HG03442 (cell line): ENCODE data around the gene HDAC1.

Experiments
- ATAC-seq: cut with Tn5 transposase; IDR thresholded peaks from one replicate; pipeline ENCODE4 v1.9.1; 2021; ENCODE audit warnings: mild to moderate bottlenecking, moderate library complexity; ENCODE audit not compliant: unreplicated experiment

HDAC1 gene

DNA sequence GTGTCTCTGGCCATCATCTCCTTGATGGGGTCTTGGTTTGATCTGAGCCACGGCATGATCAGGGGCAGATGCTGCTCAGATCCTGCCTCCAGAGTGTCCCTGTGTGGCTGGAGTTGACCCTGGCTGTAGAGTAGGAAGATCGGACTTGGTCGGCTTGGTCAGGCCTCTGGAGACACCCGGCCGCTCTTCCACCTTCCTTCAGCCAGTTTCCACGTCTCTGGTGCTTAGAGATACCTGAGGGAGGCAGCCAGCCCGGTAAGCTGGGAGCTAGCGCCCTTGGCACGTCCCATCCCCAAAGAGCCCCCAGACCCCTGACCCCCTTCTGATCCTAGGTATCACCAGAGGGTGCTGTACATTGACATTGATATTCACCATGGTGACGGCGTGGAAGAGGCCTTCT lies 35.3 kb downstream of the HDAC1 start:
- no peak for ATAC-seq

DNA sequence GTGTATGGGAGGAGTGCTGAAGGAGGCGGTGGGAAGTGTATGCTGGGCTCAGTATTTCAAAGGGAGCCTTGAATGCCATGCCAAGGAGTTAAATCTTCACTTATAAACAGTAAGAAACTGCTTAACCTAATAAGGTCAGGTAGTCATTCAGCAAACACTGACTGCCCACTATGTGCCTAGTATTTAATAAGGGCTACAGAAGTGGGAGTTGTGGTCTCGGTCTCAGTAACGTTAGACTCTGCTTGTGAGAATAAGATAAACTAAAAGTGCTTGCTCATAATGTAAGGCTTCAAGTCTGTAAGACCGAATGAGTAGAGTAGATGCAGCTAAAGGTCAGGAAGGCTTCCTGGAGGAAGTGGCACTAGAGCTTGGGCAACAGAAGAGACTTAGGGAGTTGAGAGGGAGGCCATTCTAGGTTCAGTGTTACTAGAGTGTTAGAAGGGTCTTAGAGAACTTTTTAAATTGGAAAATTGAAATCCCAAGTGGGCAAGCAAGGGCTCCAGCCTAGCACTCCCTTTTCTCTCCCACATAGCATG lies 38.1 kb downstream of the HDAC1 start:
- ATAC-seq: no peak

DNA sequence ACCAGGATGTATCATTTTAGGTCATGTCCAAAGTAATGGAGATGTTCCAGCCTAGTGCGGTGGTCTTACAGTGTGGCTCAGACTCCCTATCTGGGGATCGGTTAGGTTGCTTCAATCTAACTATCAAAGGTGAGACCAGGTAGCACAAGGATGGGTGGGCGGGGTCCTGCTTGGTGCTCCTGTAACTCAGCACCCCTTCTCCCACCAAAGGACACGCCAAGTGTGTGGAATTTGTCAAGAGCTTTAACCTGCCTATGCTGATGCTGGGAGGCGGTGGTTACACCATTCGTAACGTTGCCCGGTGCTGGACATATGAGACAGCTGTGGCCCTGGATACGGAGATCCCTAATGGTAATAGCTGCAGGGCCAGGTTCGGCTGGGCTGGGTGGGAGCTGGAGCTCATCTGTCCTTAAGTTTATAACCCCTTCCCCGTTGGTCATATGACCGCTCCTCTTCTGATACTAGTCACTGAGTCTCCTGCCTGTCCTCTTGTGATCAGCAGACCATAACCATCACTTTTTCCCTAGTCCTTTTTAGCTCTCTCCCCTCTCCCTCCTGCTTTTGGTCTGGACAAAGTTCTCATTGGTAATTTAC lies 38.8 kb downstream of the HDAC1 start:
- ATAC-seq: no peak

DNA sequence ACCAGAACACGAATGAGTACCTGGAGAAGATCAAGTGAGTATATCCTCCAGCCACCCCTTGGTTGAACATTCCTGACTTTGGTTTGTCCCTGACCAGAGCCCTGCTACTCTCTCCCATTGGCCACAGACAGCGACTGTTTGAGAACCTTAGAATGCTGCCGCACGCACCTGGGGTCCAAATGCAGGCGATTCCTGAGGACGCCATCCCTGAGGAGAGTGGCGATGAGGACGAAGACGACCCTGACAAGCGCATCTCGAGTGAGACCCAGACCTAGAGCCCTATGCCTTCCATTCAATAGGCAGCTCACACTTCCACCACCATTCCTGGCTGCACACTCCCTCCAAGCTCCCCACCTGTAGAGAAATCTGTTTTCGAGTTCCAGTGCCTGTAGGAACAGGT lies 39.7 kb downstream of the HDAC1 start:
- ATAC-seq: no peak

DNA sequence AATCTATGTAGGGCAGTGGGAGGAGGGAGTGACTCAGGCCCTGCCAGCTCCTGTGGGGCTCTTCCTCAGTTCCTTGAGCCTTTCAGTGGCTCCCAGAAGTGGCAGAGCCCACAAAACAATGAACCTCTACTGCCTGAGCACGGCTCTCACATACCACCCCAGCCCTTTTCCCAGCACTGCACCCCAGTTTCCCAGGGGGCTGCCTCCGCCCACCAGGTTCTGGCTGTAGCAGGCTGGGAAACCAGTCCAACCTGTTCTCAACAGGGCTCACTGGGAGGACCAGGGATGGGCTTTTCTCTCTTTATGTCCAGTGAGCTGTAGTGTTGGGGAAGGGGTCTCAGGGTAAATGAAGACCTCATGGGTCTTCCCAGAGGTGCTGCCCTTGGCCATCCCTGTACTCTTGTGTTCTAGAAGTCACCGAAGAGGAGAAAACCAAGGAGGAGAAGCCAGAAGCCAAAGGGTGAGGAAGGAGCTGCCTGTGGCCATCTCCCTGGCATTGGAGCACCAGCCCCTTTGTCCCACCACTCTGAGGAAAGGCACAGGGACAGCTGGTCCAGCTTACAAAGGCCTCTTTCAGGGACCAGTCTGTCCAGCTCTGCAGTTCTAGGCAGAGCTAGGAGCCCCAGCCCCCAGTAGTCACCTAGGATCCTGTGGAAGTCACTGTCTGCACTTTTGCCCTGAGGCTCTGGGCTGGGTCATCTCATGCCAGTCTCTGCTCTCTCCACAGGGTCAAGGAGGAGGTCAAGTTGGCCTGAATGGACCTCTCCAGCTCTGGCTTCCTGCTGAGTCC lies 40.6 kb downstream of the HDAC1 start:
- no peak for ATAC-seq

DNA sequence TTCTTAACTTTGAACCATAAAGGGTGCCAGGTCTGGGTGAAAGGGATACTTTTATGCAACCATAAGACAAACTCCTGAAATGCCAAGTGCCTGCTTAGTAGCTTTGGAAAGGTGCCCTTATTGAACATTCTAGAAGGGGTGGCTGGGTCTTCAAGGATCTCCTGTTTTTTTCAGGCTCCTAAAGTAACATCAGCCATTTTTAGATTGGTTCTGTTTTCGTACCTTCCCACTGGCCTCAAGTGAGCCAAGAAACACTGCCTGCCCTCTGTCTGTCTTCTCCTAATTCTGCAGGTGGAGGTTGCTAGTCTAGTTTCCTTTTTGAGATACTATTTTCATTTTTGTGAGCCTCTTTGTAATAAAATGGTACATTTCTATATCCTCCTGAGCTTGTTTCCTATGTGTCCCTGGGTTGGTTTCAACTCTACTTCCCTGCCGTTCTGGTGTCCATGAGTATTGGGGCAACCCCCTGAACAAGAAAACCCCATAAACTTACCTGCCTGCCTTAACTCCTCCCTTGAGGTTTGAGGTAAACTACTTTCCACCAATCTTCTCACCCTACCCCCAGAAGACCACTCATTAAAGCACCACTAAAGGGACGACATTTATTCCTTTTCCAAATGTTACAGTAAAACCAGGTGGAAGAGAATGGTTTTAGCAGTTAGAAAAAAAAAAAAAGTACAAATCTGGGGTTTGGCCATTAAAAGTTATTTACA lies 41.5 kb downstream of the HDAC1 start:
- ATAC-seq: no peak

GRCh38 chr1:32334274-32334861 lies 42.5 kb downstream of the HDAC1 start:
- ATAC-seq: no peak

GRCh38 chr1:32334864-32335534 lies 43.1 kb downstream of the HDAC1 start:
- no peak for ATAC-seq

GRCh38 chr1:32335535-32335789 lies 43.6 kb downstream of the HDAC1 start:
- no peak for ATAC-seq

DNA sequence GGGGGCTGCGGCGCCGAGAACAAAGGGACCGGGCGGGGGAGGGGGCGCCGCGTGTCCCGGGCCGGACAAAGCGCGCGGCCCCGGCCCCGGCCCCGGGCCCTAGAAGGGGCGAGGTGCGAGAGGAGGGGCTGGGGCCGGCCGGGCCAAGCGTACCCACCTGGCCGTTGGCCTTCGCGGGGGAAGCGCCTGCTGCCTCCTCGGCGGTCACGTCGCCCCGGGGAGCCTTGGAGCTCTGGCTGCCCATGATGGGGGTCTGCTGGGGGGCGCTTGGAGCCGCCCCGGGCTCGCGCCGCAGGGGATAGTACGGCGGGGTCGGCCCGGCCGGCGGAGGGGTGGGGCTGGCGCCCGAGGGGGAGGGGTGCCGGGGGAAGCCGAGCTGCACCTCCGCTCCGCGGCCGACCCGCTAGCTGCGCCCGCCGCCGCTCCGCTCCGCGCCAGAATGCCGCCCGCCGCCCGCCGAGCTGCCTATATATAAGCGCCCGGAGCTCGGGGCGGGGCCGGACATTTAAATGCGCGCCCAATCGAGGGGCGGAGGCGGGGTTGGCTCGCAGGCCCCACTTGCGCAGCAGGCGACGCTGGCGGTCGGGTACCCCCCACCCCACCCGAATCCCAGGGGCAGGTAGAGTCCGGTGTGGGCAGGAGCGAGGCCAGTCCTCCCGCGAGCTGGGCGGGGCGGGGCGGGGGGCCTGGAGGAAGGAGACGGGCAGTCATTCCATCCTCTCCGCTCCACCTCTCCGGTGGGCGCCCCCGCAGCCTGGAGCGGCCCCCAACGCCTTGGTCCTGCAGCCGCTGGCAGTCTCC lies 44.1 kb downstream of the HDAC1 start, which contains the start of gene MARCKSL1:
TSS of gene MARCKSL1 (minus strand) at position 444 of the 801 bp plus-strand sequence. CDS start at position 244, 200 bp downstream.
- peak; percentile 38 for ATAC-seq

DNA sequence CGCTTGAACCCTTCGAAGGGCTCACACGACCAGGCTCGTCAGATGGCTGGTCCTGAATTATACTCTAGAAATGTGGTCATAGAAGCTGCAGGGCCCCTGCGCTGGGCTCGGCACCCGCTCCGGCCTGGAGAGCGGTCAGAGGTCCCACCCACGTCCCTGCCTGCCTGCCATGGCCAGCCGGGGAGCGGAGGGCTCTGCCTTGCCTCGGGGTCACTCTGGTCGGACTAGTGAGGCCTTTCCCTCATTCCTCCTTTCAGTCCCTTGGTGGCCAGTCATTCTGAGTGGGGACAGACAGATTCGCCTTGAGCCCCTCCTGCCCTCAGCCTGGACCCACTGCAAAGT lies 44.7 kb downstream of the HDAC1 start:
- no peak for ATAC-seq

DNA sequence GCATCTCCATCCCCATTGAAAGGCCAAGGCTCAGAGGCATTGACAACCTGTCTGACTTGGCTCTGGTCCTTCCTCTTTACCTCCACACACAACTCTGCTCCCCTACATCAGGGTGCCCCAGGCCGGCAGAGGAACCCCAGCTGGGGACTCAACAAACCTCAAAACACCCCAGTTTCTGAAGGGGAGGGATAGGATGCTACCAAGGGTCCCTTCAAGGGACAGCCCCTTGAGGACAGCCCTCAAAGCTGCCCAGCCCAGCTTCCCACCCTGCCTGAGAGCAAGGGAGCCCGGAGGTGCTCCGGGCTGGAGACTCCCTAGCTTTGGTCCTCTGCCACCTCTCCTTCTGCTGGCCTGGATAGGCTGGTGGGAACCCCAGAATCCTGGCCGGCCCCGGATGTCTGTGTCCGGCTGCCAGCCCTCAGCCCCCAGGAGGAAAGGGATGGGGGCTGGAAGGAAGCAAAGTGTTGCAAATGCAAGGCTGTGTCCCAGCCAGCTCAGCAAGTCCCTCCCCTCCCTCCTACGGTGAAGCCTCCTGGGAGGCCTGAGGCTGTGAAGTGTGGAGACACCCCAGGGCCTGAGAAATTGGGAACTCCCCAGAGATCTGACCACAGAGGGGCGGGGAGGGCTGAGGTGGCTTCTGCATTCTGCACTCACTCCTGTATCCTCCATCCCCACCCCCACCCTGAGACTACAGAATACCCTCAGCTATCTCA lies 45.2 kb downstream of the HDAC1 start:
- no peak for ATAC-seq

DNA sequence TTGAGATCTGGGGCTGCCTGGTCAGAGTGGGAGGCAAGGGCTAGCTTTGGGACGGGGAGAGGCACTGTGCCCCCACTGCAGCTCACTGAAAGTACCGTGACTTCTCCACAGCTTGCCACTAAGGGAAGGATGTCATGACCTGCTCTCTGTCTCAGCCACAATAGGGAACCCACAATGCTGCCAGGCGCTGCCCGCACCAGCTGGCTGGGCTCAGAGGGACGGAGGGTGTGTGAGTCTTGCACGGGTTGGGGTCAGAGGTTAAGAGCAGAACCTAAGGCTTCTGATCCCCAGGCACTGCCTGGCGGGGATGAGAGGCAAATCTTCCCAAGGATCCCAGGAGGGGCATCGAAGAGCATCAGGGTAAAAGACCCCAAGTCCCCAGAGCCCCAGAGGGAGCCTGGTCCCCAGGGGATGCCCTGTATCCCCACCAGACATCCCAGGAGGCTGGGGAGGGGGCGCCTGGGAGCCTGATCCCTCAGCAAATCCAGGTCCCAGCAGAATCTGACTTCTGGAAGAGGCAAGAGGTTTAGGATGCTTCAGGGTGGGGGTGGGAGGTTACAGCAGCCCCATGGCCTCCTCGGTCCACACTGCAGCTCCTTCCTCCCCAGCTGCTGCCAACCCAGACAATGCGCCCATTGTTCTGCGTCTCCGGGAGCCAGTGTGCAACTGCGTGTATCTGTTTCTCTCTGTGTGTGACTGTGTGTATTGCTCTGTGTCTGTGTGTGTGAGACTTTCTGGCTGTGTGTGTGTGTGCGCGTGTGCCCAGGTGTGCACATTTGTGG lies 46.2 kb downstream of the HDAC1 start:
- no peak for ATAC-seq

DNA sequence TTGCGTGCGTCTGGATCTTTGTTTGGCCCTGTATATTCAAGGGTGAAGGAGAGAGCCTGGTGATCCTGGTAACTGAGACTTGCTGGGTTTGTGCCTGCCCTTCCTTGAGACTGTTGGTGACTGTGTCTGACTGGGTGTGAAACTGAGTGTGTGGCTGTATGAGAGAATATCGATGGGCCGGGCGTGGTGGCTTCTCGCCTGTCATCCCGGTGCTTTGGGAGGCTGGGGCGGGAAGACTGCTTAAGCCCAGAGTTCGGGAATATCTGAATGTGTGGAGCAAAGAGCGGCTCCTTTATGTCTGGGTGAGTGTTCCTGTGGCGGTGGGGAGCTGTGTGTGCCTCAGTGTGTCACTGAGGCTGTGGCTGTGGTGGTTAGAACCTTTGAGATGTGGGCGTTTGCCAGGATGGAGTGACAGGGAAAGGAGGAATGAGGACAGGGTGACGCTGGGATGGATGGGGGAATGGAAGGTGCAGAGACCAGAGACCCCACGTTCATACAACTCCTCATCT lies 46.8 kb downstream of the HDAC1 start:
- no peak for ATAC-seq

DNA sequence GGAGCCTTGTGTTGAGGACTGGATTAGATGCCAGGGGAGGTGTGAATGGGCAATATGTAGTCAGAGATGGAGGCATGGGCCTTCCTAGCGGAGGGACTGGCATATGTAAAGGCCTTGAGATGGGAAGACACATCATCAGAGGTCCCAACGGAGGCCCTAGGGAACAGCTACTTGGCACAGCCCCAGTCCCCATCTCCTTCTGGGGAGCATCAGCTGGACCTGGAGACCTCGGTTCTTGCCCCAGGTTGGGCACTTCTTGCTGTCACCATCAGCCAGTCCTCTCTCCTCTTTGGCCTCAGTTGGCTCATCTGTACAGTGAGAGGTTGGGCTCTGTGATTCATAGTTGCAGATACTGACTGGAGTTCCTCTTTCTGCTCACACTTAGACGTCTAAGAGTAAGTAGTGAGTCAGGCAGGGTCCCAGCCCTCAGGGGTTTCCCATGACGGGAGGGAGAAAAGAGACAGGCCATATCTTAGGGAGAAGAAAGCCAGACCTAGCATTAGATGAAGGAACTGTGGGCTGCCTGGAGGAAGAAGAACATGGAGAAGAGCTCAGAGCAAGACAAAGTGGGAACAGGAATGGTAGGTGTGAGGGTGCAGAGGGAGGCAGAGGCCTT lies 47.6 kb downstream of the HDAC1 start:
- no peak for ATAC-seq

DNA sequence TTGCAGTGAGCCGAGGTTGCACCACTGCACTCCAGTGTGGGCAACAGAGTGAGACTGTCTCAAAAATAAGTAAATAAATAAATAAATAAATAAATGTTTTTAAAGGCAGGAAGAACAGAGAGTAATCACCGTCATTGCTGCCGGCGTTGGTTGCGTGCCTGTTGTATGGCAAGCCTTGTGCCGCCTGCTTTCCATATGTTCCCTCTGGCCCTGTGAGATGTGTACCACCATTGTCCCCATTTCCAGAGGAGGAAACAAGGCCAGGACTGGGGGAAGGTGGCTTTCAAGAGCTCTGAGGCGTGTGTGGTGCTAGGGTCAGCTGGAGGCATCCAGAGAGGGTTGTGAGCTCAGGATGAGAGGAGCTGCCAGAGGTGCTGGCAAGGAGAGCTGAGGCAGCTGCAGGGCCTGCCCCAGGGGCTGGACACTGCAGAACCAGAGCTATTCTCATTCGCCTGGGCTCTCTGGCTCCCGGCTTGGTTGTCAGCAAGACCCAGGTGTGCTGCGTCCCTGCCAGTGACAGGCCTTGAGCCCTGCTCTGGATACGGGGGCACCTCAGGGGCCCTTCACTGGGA lies 49.4 kb downstream of the HDAC1 start:
- ATAC-seq: no peak

- no peak for ATAC-seq
These were observed 50.1 kb downstream of the HDAC1 start for GRCh38 chr1:32341971-32342370.

DNA sequence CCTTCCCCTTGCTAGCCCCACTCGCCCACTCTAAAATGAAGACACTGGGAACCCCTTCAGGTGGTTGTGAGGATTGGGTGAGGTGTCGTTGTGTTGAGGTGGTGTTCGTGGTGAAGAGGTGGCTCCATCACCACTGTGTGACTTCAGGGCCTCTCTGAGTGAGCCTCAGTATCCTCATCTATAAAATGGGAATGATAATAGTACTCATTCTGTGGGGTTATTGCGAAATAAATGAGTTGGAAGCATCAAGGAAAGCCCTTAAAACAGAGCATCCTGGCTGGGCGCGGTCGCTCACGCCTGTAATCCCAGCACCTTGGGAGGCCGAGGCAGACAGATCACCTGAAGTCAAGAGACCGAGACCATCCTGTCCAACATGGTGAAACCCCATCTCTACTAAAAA lies 50.8 kb downstream of the HDAC1 start:
- no peak for ATAC-seq
